Hepatocyte (in vitro differentiated cells): ENCODE measurements around the gene COMMD8.

Experiments used
- EZH2 ChIP-seq: fragments of 200-600 bp; sonication (generic); IDR thresholded peaks from 2 replicates; pipeline ENCODE4 v1.6.1; 2016; ENCODE audit warnings: antibody characterized with exemption, mild to moderate bottlenecking, borderline replicate concordance
- EZH2phosphoT487 ChIP-seq: fragments of 200-600 bp; sonication (generic); IDR thresholded peaks from one replicate; pipeline ENCODE4 v1.6.1; 2018; ENCODE audit warnings: antibody characterized with exemption, mild to moderate bottlenecking, low read depth, moderate library complexity; ENCODE audit not compliant: unreplicated experiment, severe bottlenecking
- TF ChIP-seq, protein P1 (sequence below): fragments of 200-600 bp; sonication (generic); IDR thresholded peaks from 2 replicates; pipeline ENCODE4 v1.5.1; 2016; ENCODE audit warnings: antibody characterized with exemption, mild to moderate bottlenecking; ENCODE audit not compliant: poor library complexity

DNA sequence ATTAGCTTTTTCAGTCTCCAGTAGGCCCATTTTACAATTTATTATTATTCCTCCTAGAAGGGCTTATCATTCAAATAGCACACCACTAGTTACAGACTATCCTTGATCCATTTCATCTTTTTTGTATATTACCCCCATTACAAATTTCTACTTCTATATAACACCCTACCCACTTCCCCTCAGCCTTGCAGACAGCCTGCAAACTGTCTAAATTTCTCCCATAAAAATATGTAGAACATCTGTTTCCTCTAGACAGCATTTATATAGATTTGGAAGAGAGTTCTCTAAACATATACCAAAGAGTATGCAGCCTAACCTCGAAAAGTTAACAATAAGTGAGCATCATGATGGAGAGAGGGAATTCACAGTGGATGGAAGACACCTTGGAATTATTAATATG lies 30.8 kb downstream of the COMMD8 start:
- TF ChIP-seq, protein P1, sequence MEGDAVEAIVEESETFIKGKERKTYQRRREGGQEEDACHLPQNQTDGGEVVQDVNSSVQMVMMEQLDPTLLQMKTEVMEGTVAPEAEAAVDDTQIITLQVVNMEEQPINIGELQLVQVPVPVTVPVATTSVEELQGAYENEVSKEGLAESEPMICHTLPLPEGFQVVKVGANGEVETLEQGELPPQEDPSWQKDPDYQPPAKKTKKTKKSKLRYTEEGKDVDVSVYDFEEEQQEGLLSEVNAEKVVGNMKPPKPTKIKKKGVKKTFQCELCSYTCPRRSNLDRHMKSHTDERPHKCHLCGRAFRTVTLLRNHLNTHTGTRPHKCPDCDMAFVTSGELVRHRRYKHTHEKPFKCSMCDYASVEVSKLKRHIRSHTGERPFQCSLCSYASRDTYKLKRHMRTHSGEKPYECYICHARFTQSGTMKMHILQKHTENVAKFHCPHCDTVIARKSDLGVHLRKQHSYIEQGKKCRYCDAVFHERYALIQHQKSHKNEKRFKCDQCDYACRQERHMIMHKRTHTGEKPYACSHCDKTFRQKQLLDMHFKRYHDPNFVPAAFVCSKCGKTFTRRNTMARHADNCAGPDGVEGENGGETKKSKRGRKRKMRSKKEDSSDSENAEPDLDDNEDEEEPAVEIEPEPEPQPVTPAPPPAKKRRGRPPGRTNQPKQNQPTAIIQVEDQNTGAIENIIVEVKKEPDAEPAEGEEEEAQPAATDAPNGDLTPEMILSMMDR: no peak
- TF ChIP-seq EZH2: no peak
- no peak for TF ChIP-seq EZH2phosphoT487
